Neural progenitor cell (in vitro differentiated cells): ENCODE data around the gene OR1B1. TPM values are rescaled to one million over a fixed set of nuclear protein-coding genes. Genes with fewer than 3 reads are reported as not detected.

Experiments
- DNase-seq: peaks from one replicate; pipeline ENCODE4 v3.0.0-alpha.2; 2016; ENCODE audit warnings: low spot score
- H2AFZ ChIP-seq: fragments of 200-600 bp; sonication (generic); replicated peaks from 2 replicates; pipeline ENCODE4 v1.6.1; 2016; ENCODE audit warnings: antibody characterized with exemption
- H3F3A ChIP-seq: fragments of 200-600 bp; sonication (generic); 2 replicates; pipeline ENCODE4 v1.6.1; 2016; ENCODE audit warnings: antibody characterized with exemption, low read depth
- H3K27ac ChIP-seq: fragments of 200-600 bp; sonication (generic); 2 replicates; pipeline ENCODE4 v1.5.1; 2016; ENCODE audit warnings: mild to moderate bottlenecking
- H3K27me3 ChIP-seq: fragments of 200-600 bp; sonication (generic); 2 replicates; pipeline ENCODE4 v1.6.1; 2016; ENCODE audit warnings: mild to moderate bottlenecking, moderate library complexity
- H3K36me3 ChIP-seq: fragments of 200-600 bp; sonication (generic); 2 replicates; pipeline ENCODE4 v1.5.1; 2016
- H3K4me1 ChIP-seq: fragments of 200-600 bp; sonication (generic); 2 replicates; pipeline ENCODE4 v1.6.1; 2016; ENCODE audit warnings: mixed run types
- H3K4me2 ChIP-seq: fragments of 200-600 bp; sonication (generic); 2 replicates; pipeline ENCODE4 v1.6.1; 2016
- H3K4me3 ChIP-seq: fragments of 200-600 bp; sonication (generic); 2 replicates; pipeline ENCODE4 v1.5.1; 2016
- H3K79me2 ChIP-seq: fragments of 200-600 bp; sonication (generic); 2 replicates; pipeline ENCODE4 v1.6.1; 2016; ENCODE audit warnings: low read depth
- H3K9ac ChIP-seq: fragments of 200-600 bp; sonication (generic); 2 replicates; pipeline ENCODE4 v1.6.1; 2016
- H3K9me3 ChIP-seq: fragments of 200-600 bp; sonication (generic); 2 replicates; pipeline ENCODE4 v1.5.1; 2016; ENCODE audit warnings: low read depth
- H4K20me1 ChIP-seq: fragments of 200-600 bp; sonication (generic); 2 replicates; pipeline ENCODE4 v1.6.1; 2016; ENCODE audit warnings: low read depth
- H3K27ac Mint-ChIP-seq: 3 replicates; pipeline ENCODE4 v1.8.0; 2021; ENCODE audit warnings: mixed read lengths
- H3K27me3 Mint-ChIP-seq: 2 replicates; pipeline ENCODE4 v1.8.0; 2022; ENCODE audit warnings: low read depth, mild to moderate bottlenecking, inconsistent platforms, moderate library complexity, mixed read lengths; ENCODE audit not compliant: insufficient read depth
- H3K36me3 Mint-ChIP-seq: 3 replicates; pipeline ENCODE4 v1.8.0; 2021; ENCODE audit warnings: mixed read lengths
- H3K4me1 Mint-ChIP-seq: 3 replicates; pipeline ENCODE4 v1.8.0; 2021; ENCODE audit warnings: mixed read lengths
- H3K4me3 Mint-ChIP-seq: 3 replicates; pipeline ENCODE4 v1.8.0; 2021; ENCODE audit warnings: mild to moderate bottlenecking, moderate library complexity, mixed read lengths
- H3K9me3 Mint-ChIP-seq: 3 replicates; pipeline ENCODE4 v1.8.0; 2020; ENCODE audit warnings: mixed read lengths
- CTCF ChIP-seq: fragments of 200-600 bp; sonication (generic); IDR thresholded peaks from 2 replicates; pipeline ENCODE4 v1.5.1; 2017; ENCODE audit warnings: antibody characterized with exemption, mild to moderate bottlenecking
- EZH2 ChIP-seq: fragments of 200-600 bp; sonication (generic); IDR thresholded peaks from 2 replicates; pipeline ENCODE4 v1.6.1; 2017; ENCODE audit warnings: antibody characterized with exemption, mild to moderate bottlenecking, moderate library complexity
- EZH2phosphoT487 ChIP-seq: fragments of 200-600 bp; sonication (generic); IDR thresholded peaks from 2 replicates; pipeline ENCODE4 v1.6.1; 2017; ENCODE audit warnings: antibody characterized with exemption
- total RNA-seq: library from RNA; depleted of rRNA; stranded (reverse); fragments of >200 nt; gene quantifications from 2 replicates; pipeline ENCODE4 v1.2.3, GENCODE V29; 2015; ENCODE audit warnings: low replicate concordance

Gene OR1B1
- total RNA-seq, 1 donor from 2014 or later = not detected

GRCh38 chr9:122579874-122580273 is 77.6 kb downstream of the OR1B1 start:
- no peaks in the 10 kb centered on the region for H3F3A ChIP-seq
- H3K79me2 ChIP-seq = no peaks in the 10 kb centered on the region
- peaks cover 15% of the 10 kb centered on the region for H3K9me3 ChIP-seq
- TF ChIP-seq CTCF (no peak), EZH2 (no peak), EZH2phosphoT487 (no peak)
- H2AFZ ChIP-seq = no peak overlapping the region
- no peak overlapping the region for H3K27ac ChIP-seq
- Mint-ChIP-seq H3K27me3 (peaks cover 9% of the 10 kb centered on the region), H3K4me3 (no peak overlapping the region), H3K36me3 (no peaks in the 10 kb centered on the region), H3K27ac (no peak overlapping the region), H3K4me1 (no peaks in the 10 kb centered on the region), H3K9me3 (no peaks in the 10 kb centered on the region)
- no peaks in the 10 kb centered on the region for H3K4me1 ChIP-seq
- H4K20me1 ChIP-seq = no peaks in the 10 kb centered on the region
- no peak overlapping the region for H3K9ac ChIP-seq
- no peaks in the 10 kb centered on the region for H3K27me3 ChIP-seq
- DNase-seq = no peak
- no peak overlapping the region for H3K4me2 ChIP-seq
- no peak overlapping the region for H3K4me3 ChIP-seq
- H3K36me3 ChIP-seq = no peaks in the 10 kb centered on the region

Other genes with a start within 250 kb of the OR1B1 start
- not detected in 2 replicates for gene OR1J1, start 179.7 kb downstream of the OR1B1 start, total RNA-seq
- not detected in 2 replicates for gene OR1J2, start 146.8 kb downstream of the OR1B1 start, total RNA-seq
- gene OR1J4, start 138.5 kb downstream of the OR1B1 start, total RNA-seq = not detected in 2 replicates
- not detected in 2 replicates for gene OR1N1, start 130.3 kb downstream of the OR1B1 start, total RNA-seq
- not detected in 2 replicates for gene OR1N2, start 104.5 kb downstream of the OR1B1 start, total RNA-seq
- not detected in 2 replicates for gene OR1L8, start 74.2 kb downstream of the OR1B1 start, total RNA-seq
- not detected in 2 replicates for gene OR1Q1, start 42.9 kb downstream of the OR1B1 start, total RNA-seq
- not detected in 2 replicates for gene OR1L1, start 4.1 kb upstream of the OR1B1 start, total RNA-seq
- gene OR1L3, start 17.5 kb upstream of the OR1B1 start, total RNA-seq = not detected in 2 replicates
- not detected in 2 replicates for gene OR1L4, start 66.4 kb upstream of the OR1B1 start, total RNA-seq
- gene OR1L6, start 84.7 kb upstream of the OR1B1 start, total RNA-seq = not detected in 2 replicates
- gene OR5C1, start 131.3 kb upstream of the OR1B1 start, total RNA-seq = not detected in 2 replicates
- not detected in 2 replicates for gene OR1K1, start 142.5 kb upstream of the OR1B1 start, total RNA-seq
- gene PDCL, start 171.0 kb upstream of the OR1B1 start, total RNA-seq = 43.4 and 55.2 TPM in 2 replicates
- 49.9 and 56.7 TPM in 2 replicates for gene RC3H2, start 247.7 kb upstream of the OR1B1 start, total RNA-seq